Fibroblast of lung (primary cell): ENCODE measurements around the gene ZNF780B. TPM values are rescaled to one million over a fixed set of nuclear protein-coding genes. Genes with fewer than 3 reads are reported as not detected.
A peak's percentile ranks its signal among the peaks of the same experiment; 100 is the strongest.
"Not testable (repeated sequence)": the region's sequence is repeated elsewhere in the genome, so short reads cannot be mapped to it uniquely, and the experiment has no call there.

Experiments used
- DNase-seq, 2 donors: peaks; one replicate each; pipeline versions ENCODE4 v3.0.0 to v3.0.0-alpha.2; 2010; ENCODE audit warnings: low read depth in 2 of 2
- H2AFZ ChIP-seq: 2 replicates; pipeline ENCODE4 v1.5.1; 2012; ENCODE audit warnings: low read length, control low read depth, inconsistent platforms
- H3K27ac ChIP-seq: 2 replicates; pipeline ENCODE4 v1.5.1; 2011; ENCODE audit warnings: low read length, control low read depth; ENCODE audit not compliant: insufficient read depth
- H3K27me3 ChIP-seq: 2 replicates; pipeline ENCODE4 v1.5.1; 2011; ENCODE audit warnings: mild to moderate bottlenecking, low read length; ENCODE audit not compliant: control insufficient read depth, insufficient read depth
- H3K36me3 ChIP-seq: 2 replicates; pipeline ENCODE4 v1.5.1; 2011; ENCODE audit warnings: low read length; ENCODE audit not compliant: control insufficient read depth, insufficient read depth
- H3K4me1 ChIP-seq: 2 replicates; pipeline ENCODE4 v1.5.1; 2011; ENCODE audit warnings: low read length; ENCODE audit not compliant: control insufficient read depth, insufficient read depth; ENCODE audit errors: extremely low read depth
- H3K4me2 ChIP-seq: 2 replicates; pipeline ENCODE4 v1.5.1; 2011; ENCODE audit warnings: low read length, control low read depth; ENCODE audit not compliant: insufficient read depth; ENCODE audit errors: extremely low read depth
- H3K4me3 ChIP-seq, 4 experiments: fragments of 200-600 bp in 1 of 4; sonication (generic) in 1 of 4; replicated peaks in 1 of 4; 2 replicates each; pipeline ENCODE4 v1.5.1; 2011 to 2016; ENCODE audit warnings: low read length in 4 of 4, low read depth in 3 of 4, mild to moderate bottlenecking in 3 of 4, control low read depth in 2 of 4, inconsistent platforms in 1 of 4, mixed read lengths in 1 of 4; ENCODE audit not compliant: insufficient read depth in 1 of 4; ENCODE audit errors: control extremely low read depth in 1 of 4
- H3K79me2 ChIP-seq: 2 replicates; pipeline ENCODE4 v1.5.1; 2012; ENCODE audit warnings: mild to moderate bottlenecking, low read length, inconsistent platforms; ENCODE audit not compliant: control insufficient read depth, insufficient read depth
- H3K9ac ChIP-seq: 2 replicates; pipeline ENCODE4 v1.5.1; 2011; ENCODE audit warnings: mild to moderate bottlenecking, low read length, control low read depth; ENCODE audit not compliant: insufficient read depth
- H3K9me3 ChIP-seq: 2 replicates; pipeline ENCODE4 v1.5.1; 2012; ENCODE audit warnings: low read depth, low read length; ENCODE audit not compliant: control insufficient read depth, insufficient read depth
- H4K20me1 ChIP-seq: 2 replicates; pipeline ENCODE4 v1.5.1; 2011; ENCODE audit warnings: low read length; ENCODE audit not compliant: control insufficient read depth, insufficient read depth; ENCODE audit errors: extremely low read depth
- EZH2 ChIP-seq: IDR thresholded peaks from 2 replicates; pipeline ENCODE4 v1.5.1; 2012; ENCODE audit warnings: low read length, control low read depth, mild to moderate bottlenecking; ENCODE audit errors: missing control alignments
- polyA plus RNA-seq, 2 donors: library from polyadenylated mRNA; depleted of rRNA in 1 of 2; stranded (reverse) in 1 of 2; unstranded in 1 of 2; fragments of >200 nt; gene quantifications; 2 replicates each; pipeline ENCODE4 v1.2.1, GENCODE V29; 2011 to 2012; ENCODE audit warnings: missing spikeins in 1 of 2
- total RNA-seq: library from RNA; depleted of rRNA; stranded (reverse); fragments of >200 nt; gene quantifications from 2 replicates; pipeline ENCODE4 v1.2.1, GENCODE V29; 2014
- TF ChIP-seq, protein P1 (sequence below), 2 donors: IDR thresholded peaks in 1 of 2; conservative IDR thresholded peaks in 1 of 2; 1 replicate in 1 of 2; 2 replicates in 1 of 2; pipeline ENCODE4 v1.5.1; 2011 to 2012; ENCODE audit warnings: low read length in 2 of 2, control low read depth in 1 of 2, inconsistent platforms in 1 of 2, low read depth in 1 of 2, mild to moderate bottlenecking in 1 of 2

Gene ZNF780B
- total and polyA plus RNA-seq, 2 donors (not counting 1 experiment from before 2014, with no cell fraction given), result 8.9 to 20.8 TPM

- TF ChIP-seq, protein P1, sequence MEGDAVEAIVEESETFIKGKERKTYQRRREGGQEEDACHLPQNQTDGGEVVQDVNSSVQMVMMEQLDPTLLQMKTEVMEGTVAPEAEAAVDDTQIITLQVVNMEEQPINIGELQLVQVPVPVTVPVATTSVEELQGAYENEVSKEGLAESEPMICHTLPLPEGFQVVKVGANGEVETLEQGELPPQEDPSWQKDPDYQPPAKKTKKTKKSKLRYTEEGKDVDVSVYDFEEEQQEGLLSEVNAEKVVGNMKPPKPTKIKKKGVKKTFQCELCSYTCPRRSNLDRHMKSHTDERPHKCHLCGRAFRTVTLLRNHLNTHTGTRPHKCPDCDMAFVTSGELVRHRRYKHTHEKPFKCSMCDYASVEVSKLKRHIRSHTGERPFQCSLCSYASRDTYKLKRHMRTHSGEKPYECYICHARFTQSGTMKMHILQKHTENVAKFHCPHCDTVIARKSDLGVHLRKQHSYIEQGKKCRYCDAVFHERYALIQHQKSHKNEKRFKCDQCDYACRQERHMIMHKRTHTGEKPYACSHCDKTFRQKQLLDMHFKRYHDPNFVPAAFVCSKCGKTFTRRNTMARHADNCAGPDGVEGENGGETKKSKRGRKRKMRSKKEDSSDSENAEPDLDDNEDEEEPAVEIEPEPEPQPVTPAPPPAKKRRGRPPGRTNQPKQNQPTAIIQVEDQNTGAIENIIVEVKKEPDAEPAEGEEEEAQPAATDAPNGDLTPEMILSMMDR (conservative IDR thresholded peaks at IDR 0.05 in 1 of 2, IDR thresholded peaks at IDR 0.05 in 1 of 2; ENCODE audit: low read depth in 1 of 2, low read length in 2 of 2), result no peak
- no peak for TF ChIP-seq EZH2
- Histone ChIP-seq H3K4me3 (peak overlapping the region in 3 of 4 experiments; percentile 85 to 92 (median 90)), H3K4me2 (peak overlapping the region; percentile 99), H2AFZ (no peak overlapping the region), H3K9ac (no peak overlapping the region), H3K36me3 (no peaks in the 10 kb centered on the region), H3K27ac (no peak overlapping the region), H4K20me1 (no peaks in the 10 kb centered on the region), H3K79me2 (peaks cover 12% of the 10 kb centered on the region), H3K4me1 (no peaks in the 10 kb centered on the region), H3K9me3 (no peaks in the 10 kb centered on the region), H3K27me3 (no peaks in the 10 kb centered on the region)
- no peak for DNase-seq
Measured at GRCh38 chr19:40054632-40055031, 1.4 kb downstream of the ZNF780B start.

DNA sequence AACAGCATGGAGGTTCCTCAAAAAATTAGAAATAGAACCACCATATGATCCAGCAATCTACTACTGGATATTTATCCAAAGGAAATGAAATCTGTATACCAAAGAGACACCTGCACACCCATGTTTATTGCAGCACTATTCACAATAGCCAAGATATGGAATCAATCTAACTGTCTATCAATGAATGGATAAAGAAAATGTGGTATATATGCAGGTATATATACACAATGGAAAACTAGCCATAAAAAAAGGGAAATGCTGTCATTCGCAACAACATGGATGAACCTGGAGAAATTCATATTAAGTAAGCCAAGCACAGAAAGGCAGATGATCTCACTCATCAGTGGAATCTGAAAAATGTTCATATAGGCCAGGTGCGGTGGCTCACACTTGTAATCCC is 2.5 kb downstream of the ZNF780B start:
- TF ChIP-seq EZH2, result no peak
- TF ChIP-seq, protein P1 (conservative IDR thresholded peaks at IDR 0.05 in 1 of 2, IDR thresholded peaks at IDR 0.05 in 1 of 2; ENCODE audit: low read depth in 1 of 2, low read length in 2 of 2), result no peak
- no peak overlapping the region for H3K4me3 ChIP-seq

GRCh38 chr19:40041718-40042117 is 14.3 kb downstream of the ZNF780B start:
- H3K36me3 ChIP-seq, H3K9me3 ChIP-seq, H3K4me2 ChIP-seq, H3K9ac ChIP-seq, H3K27me3 ChIP-seq, DNase-seq, H3K79me2 ChIP-seq, H3K4me3 ChIP-seq, H3K27ac ChIP-seq, H3K4me1 ChIP-seq, H2AFZ ChIP-seq, H4K20me1 ChIP-seq: not testable (repeated sequence)

More for the DNA sequence above, 2.5 kb downstream of the ZNF780B start:
- Histone ChIP-seq H2AFZ (no peak overlapping the region), H3K79me2 (peaks cover 12% of the 10 kb centered on the region), H4K20me1 (no peaks in the 10 kb centered on the region), H3K27me3 (no peaks in the 10 kb centered on the region), H3K27ac (no peak overlapping the region), H3K9ac (no peak overlapping the region), H3K36me3 (peaks cover 2% of the 10 kb centered on the region), H3K9me3 (no peaks in the 10 kb centered on the region), H3K4me1 (no peaks in the 10 kb centered on the region), H3K4me2 (no peak overlapping the region)
- no peak for DNase-seq

- DNase-seq, H3K9ac ChIP-seq, H3K36me3 ChIP-seq, H3K27me3 ChIP-seq, H3K4me2 ChIP-seq, H2AFZ ChIP-seq, H3K79me2 ChIP-seq, H3K9me3 ChIP-seq, H3K27ac ChIP-seq, H4K20me1 ChIP-seq, H3K4me3 ChIP-seq, H3K4me1 ChIP-seq: not testable (repeated sequence)
Measured at GRCh38 chr19:40038047-40038446, 18.0 kb downstream of the ZNF780B start.
